Head of caudate nucleus (tissue), 42 donors: ENCODE measurements around the gene MAPK7.

ENCODE experiments used
- DNase-seq, 42 donors: peaks; one replicate each; pipeline versions ENCODE4 v3.0.0 to v3.0.0-alpha.2; 2020 to 2021; ENCODE audit warnings: mixed read lengths in 7 of 42
- intact Hi-C: fragments of 100-400 bp; cut with DNase I; formaldehyde crosslinking; loops from one replicate; pipeline ENCODE4 v1.15.0; 2022

MAPK7 gene

GRCh38 chr17:19378416-19379360 lies at the start of gene MAPK7:
Gene MAPK7, plus strand, starts transcription at chr17:19378498. Its CDS starts 403 bp downstream, at chr17:19378901.
- peak in 2 of 42 donors; percentile 36 to 46 for DNase-seq
- intact Hi-C loops, result no loop called here

- peak in 2 of 42 donors; percentile 7 to 17 for DNase-seq
- intact Hi-C loops, result no loop called here
These were observed 49.2 kb upstream of the MAPK7 start for GRCh38 chr17:19329136-19329535.

- intact Hi-C loops, result no loop called here
- peak in 3 of 42 donors; percentile 3 to 25 (median 10) for DNase-seq
These were observed 48.5 kb upstream of the MAPK7 start for GRCh38 chr17:19329839-19330238.

- peak in 3 of 42 donors; percentile 1 to 5 (median 4) for DNase-seq
- intact Hi-C loops, result no loop called here
These were observed 48.0 kb upstream of the MAPK7 start for GRCh38 chr17:19330271-19330670.

GRCh38 chr17:19331134-19331533 lies 47.2 kb upstream of the MAPK7 start:
- intact Hi-C loops, result no loop called here
- peak in 3 of 42 donors; percentile 6 to 35 (median 27) for DNase-seq

- intact Hi-C loops, result no loop called here
- peak in 4 of 42 donors; percentile 3 to 34 (median 17) for DNase-seq
These were observed 46.6 kb upstream of the MAPK7 start for GRCh38 chr17:19331543-19332245.

- peak in 4 of 42 donors; percentile 6 to 41 (median 8) for DNase-seq
- intact Hi-C loops, result no loop called here
These were observed 45.7 kb upstream of the MAPK7 start for GRCh38 chr17:19332371-19333131.

- DNase-seq, result peak in 3 of 42 donors; percentile 3 to 24 (median 11)
- intact Hi-C loops, result no loop called here
These were observed 45.2 kb upstream of the MAPK7 start for GRCh38 chr17:19333132-19333440.

- intact Hi-C loops, result no loop called here
These were observed 44.5 kb upstream of the MAPK7 start for GRCh38 chr17:19333736-19334290.

GRCh38 chr17:19334331-19334730 lies 44.0 kb upstream of the MAPK7 start:
- intact Hi-C loops, result no loop called here
- peak in 1 of 42 donors; percentile 3 for DNase-seq

More at GRCh38 chr17:19333736-19334290, 44.5 kb upstream of the MAPK7 start:
- DNase-seq, result peak in 4 of 42 donors; percentile 6 to 27 (median 12)

GRCh38 chr17:19335951-19336631 lies 42.2 kb upstream of the MAPK7 start:
- peak in 7 of 42 donors; percentile 7 to 43 (median 16) for DNase-seq
- intact Hi-C loops, result no loop called here

GRCh38 chr17:19336938-19337711 lies 41.2 kb upstream of the MAPK7 start:
- DNase-seq, result peak in 36 of 42 donors; percentile 33 to 89 (median 65)
- intact Hi-C loops, result no loop called here

- intact Hi-C loops, result no loop called here
- peak in 2 of 42 donors; percentile 7 to 49 for DNase-seq
These were observed 40.6 kb upstream of the MAPK7 start for GRCh38 chr17:19337712-19338023.

GRCh38 chr17:19338031-19338990 lies 40.0 kb upstream of the MAPK7 start:
- intact Hi-C loops, result no loop called here
- DNase-seq, result peak in 38 of 42 donors; percentile 43 to 86 (median 68)

- intact Hi-C loops, result no loop called here
- DNase-seq, result peak in 4 of 42 donors; percentile 7 to 43 (median 26)
These were observed 38.9 kb upstream of the MAPK7 start for GRCh38 chr17:19339341-19339815.

GRCh38 chr17:19341211-19341631 lies 37.1 kb upstream of the MAPK7 start:
- DNase-seq, result peak in 9 of 42 donors; percentile 23 to 73 (median 42)
- intact Hi-C loops, result no loop called here
